T-cell (primary cell): Measurements from ENCODE around the gene KLHL30. TPM values are rescaled to one million over a fixed set of nuclear protein-coding genes. Genes with fewer than 3 reads are reported as not detected.

Experiments
- ATAC-seq, 4 experiments: fragments of 200-7000 bp in 3 of 4; fragments of 150-1000 bp in 1 of 4; cut with Tn5 transposase; replicated peaks in 1 of 4; 1 replicate in 3 of 4; 2 replicates in 1 of 4; pipeline ENCODE4 v1.10.0; 2021; ENCODE audit warnings: moderate library complexity in 3 of 4, mild to moderate bottlenecking in 2 of 4, moderate number of reproducible peaks in 1 of 4
- CTCF ChIA-PET, 2 donors: fragments of 300-600 bp; sonication (Branson Sonifier 250); formaldehyde crosslinking; loops; one replicate each; lab custom pipeline; 2022; ENCODE audit warnings: antibody characterized with exemption in 2 of 2; lab: Charles Lee
- POLR2A ChIA-PET, 2 donors: fragments of 300-600 bp; sonication (Branson Sonifier 250); formaldehyde crosslinking; loops; one replicate each; lab custom pipeline; 2022; ENCODE audit warnings: antibody characterized with exemption in 2 of 2; lab: Charles Lee
- DNase-seq, 35 experiments: peaks; one replicate each; pipeline versions ENCODE4 v3.0.0 to v3.0.0-alpha.2; 2013 to 2023
- H3K27ac ChIP-seq: one replicate; pipeline ENCODE4 v1.5.1; 2013; ENCODE audit warnings: low read length
- H3K27me3 ChIP-seq, 2 experiments: replicated peaks in 1 of 2; 1 replicate in 1 of 2; 2 replicates in 1 of 2; pipeline versions ENCODE4 v1.6.1 to v1.7.0; 2013; ENCODE audit warnings: low read length in 1 of 2, mixed read lengths in 1 of 2; ENCODE audit not compliant: control insufficient read depth in 2 of 2, insufficient read depth in 2 of 2; ENCODE audit errors: extremely low read depth in 1 of 2
- H3K36me3 ChIP-seq, 2 donors: 1 replicate in 1 of 2; 2 replicates in 1 of 2; pipeline versions ENCODE4 v1.6.1 to v1.7.0; 2013; ENCODE audit warnings: low read length in 1 of 2; ENCODE audit not compliant: control insufficient read depth in 2 of 2, insufficient read depth in 1 of 2; ENCODE audit errors: extremely low read depth in 1 of 2
- H3K4me1 ChIP-seq, 2 experiments: 1 replicate in 1 of 2; 2 replicates in 1 of 2; pipeline versions ENCODE4 v1.6.1 to v1.7.0; 2013; ENCODE audit warnings: low read length in 2 of 2, mixed read lengths in 1 of 2; ENCODE audit not compliant: insufficient read depth in 2 of 2, control insufficient read depth in 1 of 2; ENCODE audit errors: extremely low read depth in 1 of 2
- H3K4me3 ChIP-seq, 2 donors: 1 replicate in 1 of 2; 2 replicates in 1 of 2; pipeline versions ENCODE4 v1.5.1 to v1.7.0; 2013; ENCODE audit warnings: mild to moderate bottlenecking in 2 of 2, low read length in 1 of 2, moderate library complexity in 1 of 2; ENCODE audit not compliant: control insufficient read depth in 1 of 2; ENCODE audit errors: extremely low read depth in 1 of 2
- H3K9me3 ChIP-seq: 2 replicates; pipeline ENCODE4 v1.7.0; 2013
- H3K27ac Mint-ChIP-seq, 2 donors: one replicate each; pipeline ENCODE4 v1.8.0; 2020 to 2021; ENCODE audit warnings: mild to moderate bottlenecking in 2 of 2, mixed read lengths in 2 of 2
- H3K27me3 Mint-ChIP-seq, 2 donors: one replicate each; pipeline ENCODE4 v1.8.0; 2021 to 2022; ENCODE audit warnings: mixed read lengths in 2 of 2
- H3K36me3 Mint-ChIP-seq: one replicate; pipeline ENCODE4 v1.8.0; 2021; ENCODE audit warnings: mixed read lengths
- H3K4me1 Mint-ChIP-seq, 3 donors: one replicate each; pipeline ENCODE4 v1.8.0; 2020 to 2022; ENCODE audit warnings: mixed read lengths in 3 of 3, mild to moderate bottlenecking in 1 of 3
- H3K4me3 Mint-ChIP-seq, 3 donors: one replicate each; pipeline ENCODE4 v1.8.0; 2020 to 2022; ENCODE audit warnings: mild to moderate bottlenecking in 3 of 3, mixed read lengths in 3 of 3, moderate library complexity in 3 of 3
- H3K9me3 Mint-ChIP-seq, 3 donors: one replicate each; pipeline ENCODE4 v1.8.0; 2020 to 2022; ENCODE audit warnings: mixed read lengths in 3 of 3
- WGBS: methylation state at CpG from one replicate; pipeline ENCODE4 v1.1.5; 2013; ENCODE audit warnings: missing lambda C conversion rate; ENCODE audit not compliant: insufficient coverage; 5-methylcytosine and 5-hydroxymethylcytosine counted together
- total RNA-seq, 35 experiments: library from RNA in 6 of 35; stranded (reverse) in 6 of 35; fragments of 120-200 nt in 1 of 35; gene quantifications; one replicate each; pipeline versions ENCODE4 v1.2.1 to v1.2.4 and lab custom pipeline; 2013 to 2026

Gene KLHL30
- total RNA-seq, 5 donors from 2014 or later (not counting 1 experiment from before 2014, with no cell fraction given) = not detected

- Histone ChIP-seq H3K27me3 (no peaks in the 10 kb centered on the region), H3K4me1 (peaks cover 0 to 5% of the 10 kb centered on the region in 2 experiments), H3K4me3 (no peak overlapping the region), H3K36me3 (peaks cover 24 to 83% of the 10 kb centered on the region in 2 donors), H3K27ac (no peak overlapping the region), H3K9me3 (no peaks in the 10 kb centered on the region)
- peaks cover 55% of the 10 kb centered on the region for H3K36me3 Mint-ChIP-seq
- H3K4me1 Mint-ChIP-seq = peaks cover 0 to 8% (median 3%) of the 10 kb centered on the region in 3 donors
- WGBS = 93% methylated on average over 2 of the region's 2 CpGs
- no peak for DNase-seq
- no peak for ATAC-seq
- H3K27me3 Mint-ChIP-seq = no peaks in the 10 kb centered on the region
- no peak overlapping the region for H3K27ac Mint-ChIP-seq
- ChIA-PET POLR2A (no interaction called here), CTCF (interaction anchor here (0.5 to 0.7 kb wide), 2 partner anchors 20 to 21 kb away, joined by 3 to 6 read pairs; no protein-coding TSS in a partner anchor)
- no peak overlapping the region for H3K4me3 Mint-ChIP-seq
- no peaks in the 10 kb centered on the region for H3K9me3 Mint-ChIP-seq
Measured at GRCh38 chr2:238190445-238190844, 52.0 kb downstream of the KLHL30 start.

Other genes starting within 250 kb of the KLHL30 start
- gene UBE2F, start 171.7 kb upstream of the KLHL30 start, total RNA-seq = 10 to 100 TPM; 35.1 to 53.6 (median 37.3) TPM
- 10 to 100 TPM; 19.2 to 30.0 (median 25.2) TPM for gene SCLY, start 77.7 kb upstream of the KLHL30 start, total RNA-seq
- under 1 TPM in 3 of 5 donors, not detected in 2; 0.10 to 0.44 (median 0.25) TPM for gene ESPNL, start 38.3 kb upstream of the KLHL30 start, total RNA-seq
- not detected for gene ERFE, start 20.3 kb downstream of the KLHL30 start, total RNA-seq
- 100 to 1,000 TPM in 2 of 5 donors, 10 to 100 TPM in 3; 72.8 to 120 (median 76.3) TPM for gene ILKAP, start 65.0 kb downstream of the KLHL30 start, total RNA-seq
- gene HES6, start 101.4 kb downstream of the KLHL30 start, total RNA-seq = 1 to 10 TPM; 1.7 to 3.6 (median 2.7) TPM
- 10 to 100 TPM in 4 of 5 donors, 1 to 10 TPM in 1; 9.3 to 24.5 (median 13.0) TPM for gene PER2, start 149.9 kb downstream of the KLHL30 start, total RNA-seq
- 10 to 100 TPM in 3 of 5 donors, 1 to 10 TPM in 2; 6.3 to 12.1 (median 11.8) TPM for gene TRAF3IP1, start 181.8 kb downstream of the KLHL30 start, total RNA-seq